Glutamatergic neuron (in vitro differentiated cells): ENCODE results near the gene ST6GALNAC5. TPM values are rescaled to one million over a fixed set of nuclear protein-coding genes. Genes with fewer than 3 reads are reported as not detected.

Source experiments
- DNase-seq: peaks from one replicate; pipeline ENCODE4 v3.0.0; 2022
- H3K27ac Mint-ChIP-seq: one replicate; pipeline ENCODE4 v1.8.0; 2020; ENCODE audit warnings: mild to moderate bottlenecking, mixed read lengths, inconsistent platforms; ENCODE audit not compliant: unreplicated experiment
- H3K27me3 Mint-ChIP-seq: one replicate; pipeline ENCODE4 v1.8.0; 2020; ENCODE audit warnings: mild to moderate bottlenecking, moderate library complexity, mixed read lengths, inconsistent platforms; ENCODE audit not compliant: unreplicated experiment
- H3K36me3 Mint-ChIP-seq: one replicate; pipeline ENCODE4 v1.8.0; 2020; ENCODE audit warnings: mild to moderate bottlenecking, mixed read lengths, inconsistent platforms; ENCODE audit not compliant: unreplicated experiment
- H3K4me1 Mint-ChIP-seq: one replicate; pipeline ENCODE4 v1.8.0; 2020; ENCODE audit warnings: mild to moderate bottlenecking, low read depth, mixed read lengths, inconsistent platforms; ENCODE audit not compliant: unreplicated experiment
- H3K4me3 Mint-ChIP-seq: one replicate; pipeline ENCODE4 v1.8.0; 2020; ENCODE audit warnings: mild to moderate bottlenecking, mixed read lengths, inconsistent platforms; ENCODE audit not compliant: unreplicated experiment
- H3K9me3 Mint-ChIP-seq: one replicate; pipeline ENCODE4 v1.8.0; 2020; ENCODE audit warnings: mild to moderate bottlenecking, moderate library complexity, mixed read lengths, inconsistent platforms; ENCODE audit not compliant: unreplicated experiment
- CTCF ChIP-seq: fragments of 200-600 bp; sonication (generic); IDR thresholded peaks from one replicate; pipeline ENCODE4 v1.5.0; 2021; ENCODE audit not compliant: partially characterized antibody, unreplicated experiment
- total RNA-seq: library from RNA; stranded (reverse); fragmentation: NEBNext Ultra II Directional; extraction: Animal tissue kit (Norgen Biotek cat#: 25700); gene quantifications from one replicate; pipeline ENCODE4 v1.2.1, GENCODE V29; 2021; ENCODE audit not compliant: unreplicated experiment

ST6GALNAC5 gene
- total RNA-seq, 1 donor from 2014 or later: 141 TPM

- DNase-seq: no peak
- H3K4me1 Mint-ChIP-seq: peaks cover 3% of the 10 kb centered on the region
- H3K27ac Mint-ChIP-seq: no peak overlapping the region
- no peak overlapping the region for H3K4me3 Mint-ChIP-seq
- no peak for TF ChIP-seq CTCF
- H3K36me3 Mint-ChIP-seq: peaks cover 5% of the 10 kb centered on the region
- H3K9me3 Mint-ChIP-seq: peaks cover 3% of the 10 kb centered on the region
- no peaks in the 10 kb centered on the region for H3K27me3 Mint-ChIP-seq
Measured at GRCh38 chr1:77084457-77084856, 217.2 kb downstream of the ST6GALNAC5 start.

GRCh38 chr1:77085109-77085508 is 217.8 kb downstream of the ST6GALNAC5 start:
- TF ChIP-seq CTCF: no peak
- peaks cover 3% of the 10 kb centered on the region for H3K4me1 Mint-ChIP-seq
- peaks cover 5% of the 10 kb centered on the region for H3K36me3 Mint-ChIP-seq
- no peak for DNase-seq
- no peak overlapping the region for H3K4me3 Mint-ChIP-seq
- no peaks in the 10 kb centered on the region for H3K27me3 Mint-ChIP-seq
- H3K27ac Mint-ChIP-seq: no peak overlapping the region
- peaks cover 3% of the 10 kb centered on the region for H3K9me3 Mint-ChIP-seq

GRCh38 chr1:77089756-77090155 is 222.5 kb downstream of the ST6GALNAC5 start:
- Mint-ChIP-seq H3K36me3 (no peaks in the 10 kb centered on the region), H3K27ac (no peak overlapping the region), H3K4me3 (no peak overlapping the region), H3K4me1 (peaks cover 3% of the 10 kb centered on the region), H3K27me3 (no peaks in the 10 kb centered on the region), H3K9me3 (peaks cover 1% of the 10 kb centered on the region)
- no peak for DNase-seq
- no peak for TF ChIP-seq CTCF

- Mint-ChIP-seq H3K36me3 (no peaks in the 10 kb centered on the region), H3K4me3 (no peak overlapping the region), H3K4me1 (no peaks in the 10 kb centered on the region), H3K27me3 (peaks cover 1% of the 10 kb centered on the region), H3K9me3 (no peaks in the 10 kb centered on the region), H3K27ac (no peak overlapping the region)
- DNase-seq: no peak
- no peak for TF ChIP-seq CTCF
Measured at GRCh38 chr1:77095236-77095635, 228.0 kb downstream of the ST6GALNAC5 start.

- Mint-ChIP-seq H3K36me3 (no peaks in the 10 kb centered on the region), H3K27ac (no peak overlapping the region), H3K9me3 (peaks cover 1% of the 10 kb centered on the region), H3K4me1 (no peaks in the 10 kb centered on the region), H3K27me3 (peaks cover 1% of the 10 kb centered on the region), H3K4me3 (no peak overlapping the region)
- no peak for TF ChIP-seq CTCF
- no peak for DNase-seq
Measured at GRCh38 chr1:77096496-77097255, 229.4 kb downstream of the ST6GALNAC5 start.
